ENCODE results near the gene SUGCT. TPM values are rescaled to one million over a fixed set of nuclear protein-coding genes. Genes with fewer than 3 reads are reported as not detected.

SUGCT gene
- total and polyA plus RNA-seq, 2 of the 8 experiments (the other 6 are each of a cell fraction or from before 2014, with no cell fraction given), result 2.8 to 5.4 TPM

DNA sequence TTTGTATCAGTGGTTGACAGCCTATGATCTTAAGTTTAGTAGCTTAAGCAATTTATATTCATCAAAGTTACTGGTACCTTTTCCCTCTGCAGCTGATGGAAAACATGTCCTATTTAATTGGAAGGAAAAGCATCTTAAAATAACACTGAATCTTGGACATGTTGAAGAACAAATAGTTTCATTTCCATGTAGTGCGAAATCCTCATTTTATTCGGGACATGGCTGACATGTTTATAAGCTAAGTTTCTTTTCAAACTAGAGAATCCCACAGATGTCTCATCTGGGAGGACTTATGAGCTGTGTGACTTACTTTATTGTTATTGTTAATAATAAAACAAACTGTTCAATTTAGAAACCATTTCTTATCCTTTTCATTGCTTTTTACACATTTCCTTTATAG lies 461.0 kb downstream of the SUGCT start:
- H3K9me3 ChIP-seq (ENCODE audit: insufficient read depth in 2 of 2, low read depth in 1 of 2, low read length in 1 of 2), result no peaks in the 10 kb centered on the region
- no peaks in the 10 kb centered on the region for H3K4me1 ChIP-seq (replicated peaks in 1 of 4; ENCODE audit: control insufficient read depth in 3 of 4, insufficient read depth in 4 of 4, low read length in 3 of 4)
- WGBS, 2 experiments (ENCODE audit: extremely low coverage in 1 of 2, insufficient coverage in 1 of 2, insufficient read length in 1 of 2, insufficient replicate concordance in 2 of 2, low coverage in 1 of 2, low lambda C conversion rate in 2 of 2, missing lambda C conversion rate in 1 of 2), result 88% methylated on average over 2 of the region's 2 CpGs; no CpG with 5 or more reads in 1 of the 2 experiments
- no peak overlapping the region for H4K8ac ChIP-seq (ENCODE audit: extremely low read depth, insufficient read depth, low read length)
- H3K79me1 ChIP-seq (ENCODE audit: low read depth, low read length), result no peaks in the 10 kb centered on the region
- H3K79me2 ChIP-seq (ENCODE audit: control insufficient read depth in 1 of 2, insufficient read depth in 2 of 2, low read length in 2 of 2), result no peaks in the 10 kb centered on the region
- no peaks in the 10 kb centered on the region for H3K36me3 ChIP-seq (ENCODE audit: control insufficient read depth in 2 of 4, insufficient read depth in 4 of 4, low read length in 3 of 4)
- H3K23me2 ChIP-seq (ENCODE audit: low read depth, low read length), result no peaks in the 10 kb centered on the region
- no peaks in the 10 kb centered on the region for H3K27me3 ChIP-seq (replicated peaks in 1 of 4; ENCODE audit: control insufficient read depth in 3 of 4, extremely low read depth in 1 of 4, insufficient read depth in 3 of 4, low read length in 3 of 4)
- no peak overlapping the region for H2AK5ac ChIP-seq (ENCODE audit: low read depth, low read length)
- H2BK15ac ChIP-seq (ENCODE audit: low read length), result no peak overlapping the region
- H3K23ac ChIP-seq (ENCODE audit: insufficient read length), result no peak overlapping the region
- H2BK20ac ChIP-seq (ENCODE audit: low read length), result no peak overlapping the region
- no peak overlapping the region for H3K14ac ChIP-seq (ENCODE audit: insufficient read length)
- H3K56ac ChIP-seq (replicated peaks; ENCODE audit: insufficient read length, low read depth, low read length), result no peak overlapping the region
- H3K27ac ChIP-seq (ENCODE audit: low read depth, low read length), result no peak overlapping the region
- no peak overlapping the region for H2AFZ ChIP-seq (ENCODE audit: low read length)
- H2BK12ac ChIP-seq (ENCODE audit: low read depth, low read length), result no peak overlapping the region
- ChIA-PET CTCF (ENCODE audit: partially characterized antibody) (interaction anchor here (1.8 kb wide), 1 partner anchor 9 kb away, joined by 6 read pairs; no protein-coding TSS in a partner anchor), POLR2A (ENCODE audit: partially characterized antibody) (no interaction called here)
- no peaks in the 10 kb centered on the region for H4K20me1 ChIP-seq (replicated peaks in 1 of 2; ENCODE audit: control insufficient read depth in 1 of 2, insufficient read depth in 2 of 2, low read length in 2 of 2)
- H3K4me3 ChIP-seq (ENCODE audit: extremely low read depth in 1 of 4, insufficient read depth in 2 of 4, low read depth in 3 of 4, low read length in 4 of 4), result no peak overlapping the region
- no peak overlapping the region for H4K5ac ChIP-seq (ENCODE audit: insufficient read length, low read depth, low read length)
- H2BK120ac ChIP-seq (replicated peaks; ENCODE audit: low read depth, low read length), result no peak overlapping the region
- FAIRE-seq (no peak), DNase-seq (ENCODE audit: low read depth in 1 of 2, low spot score in 2 of 2) (no peak)
- H3K4ac ChIP-seq (replicated peaks; ENCODE audit: insufficient read length, low read depth, low read length), result no peak overlapping the region
- H3K4me2 ChIP-seq (ENCODE audit: insufficient read depth in 1 of 2, low read depth in 2 of 2, low read length in 2 of 2), result no peak overlapping the region
- H3K18ac ChIP-seq (ENCODE audit: extremely low read depth, low read length), result no peak overlapping the region
- no peak overlapping the region for H2BK5ac ChIP-seq (ENCODE audit: low read depth, low read length)
- H3K9ac ChIP-seq (replicated peaks in 1 of 4; ENCODE audit: extremely low read depth in 1 of 4, low read depth in 3 of 4, low read length in 3 of 4), result no peak overlapping the region
- no peak overlapping the region for H4K91ac ChIP-seq (replicated peaks; ENCODE audit: insufficient read length, low read length)
- no peak for TF ChIP-seq EGR1 (IDR thresholded peaks at IDR 0.05; ENCODE audit: borderline replicate concordance, low read depth, low read length)
- no peak for TF ChIP-seq JUND (IDR thresholded peaks at IDR 0.05; ENCODE audit: low read length)
- no peak for TF ChIP-seq NANOG (IDR thresholded peaks at IDR 0.05; ENCODE audit: insufficient read depth, low read depth, low read length, poor library complexity, severe bottlenecking)
- no peak for TF ChIP-seq ASH2L (IDR thresholded peaks at IDR 0.05; ENCODE audit: low read length)
- TF ChIP-seq, protein P1, sequence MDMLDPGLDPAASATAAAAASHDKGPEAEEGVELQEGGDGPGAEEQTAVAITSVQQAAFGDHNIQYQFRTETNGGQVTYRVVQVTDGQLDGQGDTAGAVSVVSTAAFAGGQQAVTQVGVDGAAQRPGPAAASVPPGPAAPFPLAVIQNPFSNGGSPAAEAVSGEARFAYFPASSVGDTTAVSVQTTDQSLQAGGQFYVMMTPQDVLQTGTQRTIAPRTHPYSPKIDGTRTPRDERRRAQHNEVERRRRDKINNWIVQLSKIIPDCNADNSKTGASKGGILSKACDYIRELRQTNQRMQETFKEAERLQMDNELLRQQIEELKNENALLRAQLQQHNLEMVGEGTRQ (IDR thresholded peaks at IDR 0.05; ENCODE audit: low read length), result no peak
- TF ChIP-seq KDM5A (IDR thresholded peaks at IDR 0.05; ENCODE audit: low read length), result no peak
- TF ChIP-seq TCF12 (IDR thresholded peaks at IDR 0.05; ENCODE audit: low read depth, low read length), result no peak
- TF ChIP-seq, protein P2, sequence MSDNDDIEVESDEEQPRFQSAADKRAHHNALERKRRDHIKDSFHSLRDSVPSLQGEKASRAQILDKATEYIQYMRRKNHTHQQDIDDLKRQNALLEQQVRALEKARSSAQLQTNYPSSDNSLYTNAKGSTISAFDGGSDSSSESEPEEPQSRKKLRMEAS (IDR thresholded peaks at IDR 0.05), result no peak
- no peak for TF ChIP-seq TEAD4 (IDR thresholded peaks at IDR 0.05; ENCODE audit: low read depth, low read length)
- TF ChIP-seq EP300 (IDR thresholded peaks at IDR 0.05; ENCODE audit: borderline replicate concordance in 1 of 2, low read depth in 2 of 2, low read length in 2 of 2), result no peak
- TF ChIP-seq CHD2 (IDR thresholded peaks at IDR 0.05; ENCODE audit: low read length), result no peak
- TF ChIP-seq CTBP2 (IDR thresholded peaks at IDR 0.05; ENCODE audit: borderline replicate concordance, insufficient read depth, insufficient read length, low read length), result no peak
- TF ChIP-seq TAF1 (IDR thresholded peaks at IDR 0.05; ENCODE audit: low read depth, low read length), result no peak
- TF ChIP-seq TAF7 (optimal IDR thresholded peaks at IDR 0.05; ENCODE audit: borderline replicate concordance, low read depth, low read length), result no peak
